GM13977 (cell line): ENCODE data around the gene KRT84.

Source experiments
- DNase-seq: peaks from one replicate; pipeline ENCODE4 v3.0.0; 2012; ENCODE audit warnings: low spot score
- in situ Hi-C: fragments of 300-500 bp; cut with MboI; formaldehyde crosslinking; loops from one replicate; pipeline ENCODE4 v1.12.0; 2022; ENCODE audit warnings: low sequenced_read_pairs, low pct_unique_long_range_greater_than_20kb, mixed read lengths, inconsistent platforms; ENCODE audit not compliant: unreplicated experiment
- TF ChIP-seq, protein P1 (sequence below): IDR thresholded peaks from 2 replicates; pipeline ENCODE4 v1.5.1; 2012; ENCODE audit warnings: mild to moderate bottlenecking, control low read depth; ENCODE audit not compliant: insufficient read depth; ENCODE audit errors: extremely low read depth, missing control alignments

Gene KRT84

DNA sequence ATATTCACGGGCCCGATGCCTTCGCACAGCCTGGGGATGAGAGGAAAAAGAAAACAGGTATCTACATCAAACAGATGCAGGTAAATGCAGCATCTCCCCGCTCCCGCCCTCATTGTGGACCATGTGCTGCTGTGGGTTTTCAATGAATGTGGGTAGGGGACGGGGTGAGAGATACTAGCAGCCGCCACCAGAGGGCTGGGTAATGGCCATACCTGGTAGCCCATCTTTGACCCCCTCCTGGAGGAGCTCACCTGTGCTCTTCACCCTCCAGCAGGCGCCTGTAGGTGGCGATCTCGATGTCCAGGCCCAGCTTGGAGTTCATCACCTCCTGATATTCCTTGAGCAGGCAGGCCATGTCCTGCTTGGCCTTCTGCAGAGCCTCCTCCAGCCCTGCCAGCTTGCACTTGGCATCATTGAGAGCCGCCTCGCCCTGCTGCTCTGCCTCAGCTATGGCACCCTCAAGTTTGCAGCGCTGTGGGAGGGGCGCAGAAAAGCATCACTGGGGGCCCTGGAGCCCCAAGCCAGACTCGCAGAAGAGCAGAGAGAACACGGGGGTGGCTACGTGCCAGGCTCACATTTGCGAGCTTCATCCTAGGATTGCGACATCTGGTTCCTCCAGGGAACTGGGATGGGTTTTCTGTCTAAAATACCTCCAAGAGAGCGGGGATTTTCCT lies 10.4 kb upstream of the KRT84 start:
- no peak for DNase-seq
- TF ChIP-seq, protein P1, sequence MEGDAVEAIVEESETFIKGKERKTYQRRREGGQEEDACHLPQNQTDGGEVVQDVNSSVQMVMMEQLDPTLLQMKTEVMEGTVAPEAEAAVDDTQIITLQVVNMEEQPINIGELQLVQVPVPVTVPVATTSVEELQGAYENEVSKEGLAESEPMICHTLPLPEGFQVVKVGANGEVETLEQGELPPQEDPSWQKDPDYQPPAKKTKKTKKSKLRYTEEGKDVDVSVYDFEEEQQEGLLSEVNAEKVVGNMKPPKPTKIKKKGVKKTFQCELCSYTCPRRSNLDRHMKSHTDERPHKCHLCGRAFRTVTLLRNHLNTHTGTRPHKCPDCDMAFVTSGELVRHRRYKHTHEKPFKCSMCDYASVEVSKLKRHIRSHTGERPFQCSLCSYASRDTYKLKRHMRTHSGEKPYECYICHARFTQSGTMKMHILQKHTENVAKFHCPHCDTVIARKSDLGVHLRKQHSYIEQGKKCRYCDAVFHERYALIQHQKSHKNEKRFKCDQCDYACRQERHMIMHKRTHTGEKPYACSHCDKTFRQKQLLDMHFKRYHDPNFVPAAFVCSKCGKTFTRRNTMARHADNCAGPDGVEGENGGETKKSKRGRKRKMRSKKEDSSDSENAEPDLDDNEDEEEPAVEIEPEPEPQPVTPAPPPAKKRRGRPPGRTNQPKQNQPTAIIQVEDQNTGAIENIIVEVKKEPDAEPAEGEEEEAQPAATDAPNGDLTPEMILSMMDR: peak; percentile 17
- in situ Hi-C loops: loop anchor here (25.0 kb wide), 1 partner anchor 591 kb away; no protein-coding TSS in a partner anchor

DNA sequence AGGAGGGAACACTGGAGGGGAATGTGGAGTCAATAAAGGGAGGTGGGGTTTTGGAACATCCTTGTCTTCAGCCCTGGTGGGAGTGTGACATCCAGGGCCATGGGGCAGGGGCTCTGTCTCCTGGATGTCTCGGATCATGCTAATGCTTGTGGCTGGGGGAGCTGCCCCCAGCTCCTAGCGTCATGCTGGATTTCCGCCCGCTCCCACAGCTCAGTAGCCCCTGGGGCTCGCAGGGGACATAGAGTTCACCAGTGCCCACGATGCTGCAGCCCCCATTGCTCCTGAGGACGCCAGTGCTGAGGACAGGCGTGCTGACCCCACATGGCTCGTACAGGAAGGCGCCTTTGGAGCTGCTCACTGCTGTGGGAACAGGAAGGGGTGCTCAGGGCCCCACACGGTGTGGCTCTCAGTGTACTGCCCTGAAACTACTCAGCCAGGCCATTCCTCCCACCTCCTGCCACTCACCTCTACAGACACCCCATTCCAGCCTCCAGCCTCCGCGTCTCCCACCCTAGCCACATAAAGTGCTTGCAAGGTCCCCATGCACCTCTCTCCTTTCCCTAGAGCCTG lies 9.5 kb upstream of the KRT84 start:
- in situ Hi-C loops: loop anchor here (25.0 kb wide), 1 partner anchor 592 kb away; no protein-coding TSS in a partner anchor
- no peak for DNase-seq
- TF ChIP-seq, protein P1: no peak

DNA sequence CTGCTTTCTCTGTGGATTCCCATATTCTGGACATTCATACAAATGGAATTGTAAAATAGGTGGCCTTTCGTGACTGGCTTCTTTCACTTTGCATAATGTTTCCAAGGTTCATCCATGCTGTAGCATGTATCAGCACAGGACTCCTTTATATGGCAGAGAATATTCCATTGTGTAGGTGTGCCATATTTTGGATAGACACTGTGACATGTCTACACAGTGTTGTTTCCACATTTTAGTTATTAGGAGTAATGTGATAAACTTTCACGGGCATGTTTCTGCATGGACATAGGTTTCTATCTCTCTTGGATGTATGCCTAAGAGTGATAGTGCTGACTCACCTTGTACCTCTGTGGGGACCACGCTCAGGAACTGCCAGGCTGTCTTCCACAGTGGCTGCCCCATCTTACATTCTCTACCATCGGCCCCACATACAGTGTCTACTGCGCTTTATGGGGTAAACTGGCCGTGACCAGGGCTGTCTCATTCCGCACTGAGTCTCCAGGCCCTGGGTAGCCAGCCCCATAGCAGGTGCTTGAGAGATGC lies 7.1 kb upstream of the KRT84 start:
- TF ChIP-seq, protein P1: no peak
- in situ Hi-C loops: loop anchor here (25.0 kb wide), 1 partner anchor 595 kb away; no protein-coding TSS in a partner anchor
- no peak for DNase-seq

DNA sequence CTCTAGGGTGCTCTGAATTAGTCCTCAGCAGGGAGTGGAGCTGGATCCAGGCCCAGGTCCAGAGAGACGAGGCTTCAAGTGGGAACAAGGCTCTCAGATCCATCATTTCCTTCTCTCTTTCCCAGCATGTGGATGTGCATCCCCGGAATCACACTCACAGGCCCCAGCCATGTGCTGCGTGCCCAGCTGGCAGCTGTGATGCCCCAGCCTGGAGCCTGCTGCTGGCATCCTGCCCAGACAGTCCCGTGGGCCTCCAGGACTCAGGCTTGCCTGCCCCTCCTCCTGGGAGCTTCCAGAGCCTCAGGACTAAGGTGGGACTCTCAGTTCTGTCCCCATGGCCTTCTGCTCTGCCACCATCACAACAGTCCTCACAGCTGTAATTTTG lies 6.2 kb upstream of the KRT84 start:
- in situ Hi-C loops: loop anchor here (25.0 kb wide), 1 partner anchor 596 kb away; no protein-coding TSS in a partner anchor
- DNase-seq: no peak

DNA sequence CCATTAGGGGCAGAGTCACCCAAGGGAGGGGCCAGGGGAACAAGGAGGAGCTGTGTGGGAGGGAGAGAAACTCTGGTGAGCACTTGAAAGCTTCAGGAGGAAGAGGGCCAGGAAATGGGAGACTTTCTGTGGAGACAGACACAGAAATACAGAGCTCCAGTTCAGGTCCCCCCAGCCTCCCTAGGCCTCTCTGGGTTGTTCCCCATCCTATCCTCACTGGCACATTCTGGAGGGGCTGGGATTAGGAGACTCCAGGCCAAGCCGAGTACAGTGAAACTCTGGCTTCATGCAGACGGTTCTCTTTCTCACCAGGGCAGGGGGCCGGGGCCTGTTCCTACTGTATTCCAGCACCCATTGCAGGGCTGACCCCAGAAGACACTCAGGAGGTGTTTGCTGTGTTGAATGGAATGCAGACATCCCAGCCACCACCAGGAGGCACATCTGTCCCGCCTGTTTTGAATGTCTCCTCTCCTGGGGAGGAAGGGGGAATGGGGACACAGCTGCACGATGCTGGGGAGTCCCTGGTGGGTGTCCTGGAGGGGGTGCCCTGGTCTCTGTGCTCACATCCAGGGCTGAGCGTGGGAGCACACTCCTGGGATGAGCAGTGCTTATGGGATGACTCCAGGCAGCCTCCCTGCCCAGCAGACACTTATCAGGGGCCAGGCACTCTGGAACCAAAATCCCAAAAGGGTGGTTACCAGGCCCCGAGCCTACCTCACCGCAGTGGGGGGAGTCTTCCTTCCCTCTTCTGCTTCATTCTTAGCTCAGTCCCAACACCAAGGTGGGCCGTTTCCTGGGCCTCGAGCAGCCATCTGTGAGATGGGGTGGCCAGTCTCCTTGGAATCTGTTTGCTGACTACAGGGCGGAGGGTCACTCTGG lies 5.5 kb upstream of the KRT84 start:
- TF ChIP-seq, protein P1: peak; percentile 40
- no peak for DNase-seq
- in situ Hi-C loops: loop anchor here (25.0 kb wide), 1 partner anchor 596 kb away; no protein-coding TSS in a partner anchor

More for the DNA sequence above, 6.2 kb upstream of the KRT84 start:
- TF ChIP-seq, protein P1: no peak
